Esophagus (tissue), 2 donors: ENCODE data around the gene PLD3. TPM values are rescaled to one million over a fixed set of nuclear protein-coding genes. Genes with fewer than 3 reads are reported as not detected.
"Not testable (repeated sequence)": the region's sequence is repeated elsewhere in the genome, so short reads cannot be mapped to it uniquely, and the experiment has no call there.

Source experiments
- H3K27ac ChIP-seq, 2 donors: one replicate each; pipeline ENCODE4 v1.5.1; 2013; ENCODE audit warnings: low read depth in 2 of 2, mild to moderate bottlenecking in 2 of 2, inconsistent platforms in 1 of 2, low read length in 1 of 2, moderate library complexity in 1 of 2
- H3K27me3 ChIP-seq, 2 donors: one replicate each; pipeline ENCODE4 v1.6.1; 2013; ENCODE audit warnings: low read length in 2 of 2, control low read depth in 1 of 2, mild to moderate bottlenecking in 1 of 2; ENCODE audit not compliant: insufficient read depth in 2 of 2, control insufficient read depth in 1 of 2
- H3K36me3 ChIP-seq, 2 donors: one replicate each; pipeline ENCODE4 v1.6.1; 2013; ENCODE audit warnings: low read length in 1 of 2; ENCODE audit not compliant: control insufficient read depth in 2 of 2, insufficient read depth in 2 of 2
- H3K4me1 ChIP-seq, 2 donors: one replicate each; pipeline ENCODE4 v1.6.1; 2013; ENCODE audit warnings: low read length in 1 of 2; ENCODE audit not compliant: control insufficient read depth in 2 of 2, insufficient read depth in 2 of 2
- H3K4me3 ChIP-seq, 2 donors: one replicate each; pipeline ENCODE4 v1.5.1; 2013; ENCODE audit warnings: low read length in 2 of 2, mild to moderate bottlenecking in 2 of 2, low read depth in 1 of 2, moderate library complexity in 1 of 2
- H3K9me3 ChIP-seq, 2 donors: one replicate each; pipeline ENCODE4 v1.6.1; 2013; ENCODE audit warnings: mild to moderate bottlenecking in 2 of 2, low read depth in 1 of 2, low read length in 1 of 2, moderate library complexity in 1 of 2; ENCODE audit not compliant: control insufficient read depth in 2 of 2, insufficient read depth in 1 of 2
- WGBS, 2 donors: extraction: QIAGEN DNeasy Blood & Tissue Kit; methylation state at CpG; one replicate each; pipeline ENCODE4 v1.1.7; 2013; 5-methylcytosine and 5-hydroxymethylcytosine counted together
- polyA plus RNA-seq, 2 donors: library from polyadenylated mRNA; stranded (reverse); fragments of 200-250 nt; gene quantifications; one replicate each; pipeline ENCODE4 v1.2.3, GENCODE V29; 2013
- donor health status: healthy with polysubstance abuse.
- donor health status: Bipolar disorder and iron deficiency.

The PLD3 gene
- polyA plus RNA-seq, 2 donors: 46.6 to 60.1 TPM

DNA sequence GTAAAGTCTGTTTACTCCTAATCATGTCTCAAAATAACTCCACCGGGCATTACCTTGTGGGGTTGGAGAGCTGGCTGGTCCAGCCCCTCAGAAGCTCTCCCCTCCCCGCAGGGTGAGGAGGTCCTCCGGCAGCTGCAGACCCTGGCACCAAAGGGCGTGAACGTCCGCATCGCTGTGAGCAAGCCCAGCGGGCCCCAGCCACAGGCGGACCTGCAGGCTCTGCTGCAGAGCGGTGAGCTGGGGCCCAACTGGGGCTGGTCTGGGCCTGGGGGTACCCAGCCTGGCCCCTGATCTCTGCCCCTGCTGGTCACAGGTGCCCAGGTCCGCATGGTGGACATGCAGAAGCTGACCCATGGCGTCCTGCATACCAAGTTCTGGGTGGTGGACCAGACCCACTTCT, 21.3 kb downstream of the PLD3 start:
- H3K4me1 ChIP-seq: peaks cover 0 to 4% of the 10 kb centered on the region in 2 donors
- no peaks in the 10 kb centered on the region for H3K9me3 ChIP-seq
- H3K27me3 ChIP-seq: no peaks in the 10 kb centered on the region
- H3K27ac ChIP-seq: no peak overlapping the region
- 91% methylated on average over 12 of the region's 12 CpGs for WGBS, 2 donors
- no peak overlapping the region for H3K4me3 ChIP-seq
- H3K36me3 ChIP-seq: peaks cover 8 to 19% of the 10 kb centered on the region in 2 donors

DNA sequence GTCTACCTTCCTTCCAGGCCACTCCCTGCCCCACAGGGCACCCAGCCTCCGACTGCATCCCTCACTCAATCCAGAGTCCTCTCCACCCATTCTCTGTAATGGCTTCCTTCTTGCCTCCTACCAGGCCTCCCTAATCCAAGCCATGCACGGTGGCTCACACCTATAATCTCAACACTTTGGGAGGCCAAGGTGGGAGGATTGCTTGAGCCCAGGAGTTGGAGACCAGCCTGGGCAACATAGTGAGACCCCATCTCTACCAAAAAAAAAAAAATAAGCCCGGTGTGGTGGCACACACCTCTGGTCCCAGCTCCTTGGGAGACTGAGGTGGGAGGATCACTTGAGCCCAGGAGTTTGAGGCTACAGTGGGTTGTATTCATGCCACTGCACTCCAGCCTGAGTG, 21.8 kb downstream of the PLD3 start:
- not testable (repeated sequence) for H3K27me3 ChIP-seq, H3K27ac ChIP-seq, H3K4me3 ChIP-seq, H3K9me3 ChIP-seq, H3K4me1 ChIP-seq
- 87 to 94% methylated on average over 3 of the region's 3 CpGs for WGBS, 2 donors
- H3K36me3 ChIP-seq: peaks cover 8 to 19% of the 10 kb centered on the region in 2 donors

DNA sequence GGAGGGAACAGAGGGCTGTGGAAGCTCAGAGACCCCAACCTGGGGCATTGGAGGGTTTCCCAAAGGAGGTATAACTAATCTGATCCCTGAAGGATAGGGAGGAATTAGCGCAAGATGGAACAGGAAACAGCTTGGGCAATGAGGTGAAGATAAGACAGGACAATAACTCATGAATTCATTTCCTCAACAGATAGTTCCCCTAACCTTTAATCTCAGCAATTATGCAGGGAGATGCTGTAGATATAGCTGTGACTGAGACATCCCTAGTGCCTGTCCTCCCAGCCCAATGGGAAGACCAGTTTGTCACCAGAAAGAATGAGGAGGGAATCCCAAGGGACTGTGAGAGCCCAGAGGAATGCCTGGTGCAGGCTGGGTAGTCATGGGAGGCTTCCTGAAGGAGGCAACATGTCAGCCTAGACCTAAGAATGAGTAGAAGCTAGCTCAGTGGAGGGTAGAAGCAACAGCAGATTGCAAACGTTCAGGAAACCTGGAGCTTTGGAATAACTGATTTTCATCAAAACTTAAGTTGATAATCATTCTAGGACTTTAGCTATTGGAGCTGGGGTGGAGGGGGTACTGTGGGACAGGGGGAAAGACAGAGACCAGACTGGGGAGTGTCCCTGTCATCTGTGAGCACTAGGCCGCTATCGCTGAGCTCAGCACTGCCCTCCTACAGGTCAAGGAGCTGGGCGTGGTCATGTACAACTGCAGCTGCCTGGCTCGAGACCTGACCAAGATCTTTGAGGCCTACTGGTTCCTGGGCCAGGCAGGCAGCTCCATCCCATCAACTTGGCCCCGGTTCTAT, 22.7 kb downstream of the PLD3 start:
- Histone ChIP-seq H3K4me3 (no peak overlapping the region), H3K9me3 (no peaks in the 10 kb centered on the region), H3K27ac (no peak overlapping the region), H3K4me1 (no peaks in the 10 kb centered on the region), H3K36me3 (peaks cover 8 to 19% of the 10 kb centered on the region in 2 donors), H3K27me3 (no peaks in the 10 kb centered on the region)
- WGBS, 2 donors: 90 to 91% methylated on average over 7 of the region's 7 CpGs

DNA sequence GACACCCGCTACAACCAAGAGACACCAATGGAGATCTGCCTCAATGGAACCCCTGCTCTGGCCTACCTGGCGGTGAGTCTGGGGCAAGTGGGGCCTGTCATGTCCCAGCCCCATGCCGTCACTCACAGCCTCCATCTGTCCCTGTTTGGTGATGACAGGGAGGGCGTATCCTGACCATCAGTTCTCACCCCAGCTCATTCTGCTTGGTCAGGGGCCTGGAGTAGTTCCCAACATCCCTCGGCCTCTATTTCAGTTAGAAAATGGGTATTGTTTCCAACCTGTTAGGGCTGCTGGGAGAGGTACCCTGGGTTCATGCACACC, 23.3 kb downstream of the PLD3 start:
- no peaks in the 10 kb centered on the region for H3K4me1 ChIP-seq
- no peaks in the 10 kb centered on the region for H3K9me3 ChIP-seq
- peaks cover 6 to 19% of the 10 kb centered on the region in 2 donors for H3K36me3 ChIP-seq

DNA sequence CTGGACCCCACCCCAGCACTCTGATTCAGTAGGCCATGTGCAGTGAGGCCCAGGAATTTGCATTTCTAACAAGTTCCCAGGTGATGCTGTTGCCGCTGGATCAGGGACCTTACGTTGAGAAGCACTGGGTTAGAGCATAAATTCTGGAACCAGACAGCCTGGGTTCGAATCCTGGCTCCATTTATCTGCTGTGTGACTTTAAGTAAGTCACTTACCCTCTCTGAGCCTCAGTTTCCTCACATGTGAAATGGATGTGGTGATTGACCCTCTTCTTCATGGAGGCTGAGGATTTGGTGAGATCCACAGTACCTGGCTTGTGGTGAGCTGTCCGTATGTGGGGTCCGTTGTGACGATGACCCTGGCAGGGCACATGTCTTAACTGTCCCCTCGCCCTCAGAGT, 25.6 kb downstream of the PLD3 start:
- Histone ChIP-seq H3K4me3 (no peak overlapping the region), H3K27ac (no peak overlapping the region), H3K27me3 (no peaks in the 10 kb centered on the region), H3K9me3 (no peaks in the 10 kb centered on the region), H3K36me3 (peaks cover 7 to 30% of the 10 kb centered on the region in 2 donors), H3K4me1 (no peaks in the 10 kb centered on the region)
- 95% methylated on average over 7 of the region's 7 CpGs for WGBS, 2 donors

More for the DNA sequence above, 23.3 kb downstream of the PLD3 start:
- no peaks in the 10 kb centered on the region for H3K27me3 ChIP-seq
- H3K4me3 ChIP-seq: no peak overlapping the region
- H3K27ac ChIP-seq: no peak overlapping the region
- 95 to 96% methylated on average over 5 of the region's 5 CpGs for WGBS, 2 donors

DNA sequence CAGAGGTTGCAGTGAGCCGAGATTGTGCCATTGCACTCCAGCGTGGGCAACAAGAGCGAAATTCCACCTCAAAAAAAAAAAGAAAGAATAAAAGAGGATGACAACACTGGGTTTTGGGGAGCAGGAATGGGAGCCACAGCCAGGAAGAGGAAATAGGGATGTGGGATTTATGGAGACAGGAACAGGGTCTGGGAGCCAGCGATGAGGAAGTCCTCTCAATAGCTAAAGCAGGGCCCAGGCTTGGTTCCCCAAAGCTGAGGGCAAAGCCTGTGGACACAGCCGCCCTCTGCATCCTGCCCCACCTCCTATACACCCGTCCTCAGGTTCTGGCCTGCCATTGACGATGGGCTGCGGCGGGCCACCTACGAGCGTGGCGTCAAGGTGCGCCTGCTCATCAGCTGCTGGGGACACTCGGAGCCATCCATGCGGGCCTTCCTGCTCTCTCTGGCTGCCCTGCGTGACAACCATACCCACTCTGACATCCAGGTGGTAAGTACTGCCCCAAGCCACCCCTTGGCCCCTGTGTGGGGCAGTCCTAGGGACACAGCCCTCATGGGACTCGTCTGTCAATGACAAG, 27.9 kb downstream of the PLD3 start:
- H3K4me3 ChIP-seq: no peak overlapping the region
- 93 to 94% methylated on average over 17 of the region's 17 CpGs for WGBS, 2 donors
- no peaks in the 10 kb centered on the region for H3K9me3 ChIP-seq
- H3K4me1 ChIP-seq: no peaks in the 10 kb centered on the region
- H3K36me3 ChIP-seq: peaks cover 7 to 35% of the 10 kb centered on the region in 2 donors
- no peaks in the 10 kb centered on the region for H3K27me3 ChIP-seq
- no peak overlapping the region for H3K27ac ChIP-seq

DNA sequence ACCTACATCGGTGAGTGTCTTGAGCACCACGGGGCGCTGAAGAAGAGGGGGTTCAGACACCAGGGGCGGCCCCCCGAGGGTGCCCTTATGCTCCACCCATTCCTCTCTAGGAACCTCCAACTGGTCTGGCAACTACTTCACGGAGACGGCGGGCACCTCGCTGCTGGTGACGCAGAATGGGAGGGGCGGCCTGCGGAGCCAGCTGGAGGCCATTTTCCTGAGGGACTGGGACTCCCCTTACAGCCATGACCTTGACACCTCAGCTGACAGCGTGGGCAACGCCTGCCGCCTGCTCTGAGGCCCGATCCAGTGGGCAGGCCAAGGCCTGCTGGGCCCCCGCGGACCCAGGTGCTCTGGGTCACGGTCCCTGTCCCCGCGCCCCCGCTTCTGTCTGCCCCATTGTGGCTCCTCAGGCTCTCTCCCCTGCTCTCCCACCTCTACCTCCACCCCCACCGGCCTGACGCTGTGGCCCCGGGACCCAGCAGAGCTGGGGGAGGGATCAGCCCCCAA, 29.4 kb downstream of the PLD3 start:
- Histone ChIP-seq H3K36me3 (peaks cover 7 to 30% of the 10 kb centered on the region in 2 donors), H3K4me3 (no peak overlapping the region), H3K4me1 (no peaks in the 10 kb centered on the region), H3K27ac (no peak overlapping the region), H3K9me3 (no peaks in the 10 kb centered on the region), H3K27me3 (no peaks in the 10 kb centered on the region)
- 87 to 89% methylated on average over 24 to 25 of the region's 25 CpGs for WGBS, 2 donors

DNA sequence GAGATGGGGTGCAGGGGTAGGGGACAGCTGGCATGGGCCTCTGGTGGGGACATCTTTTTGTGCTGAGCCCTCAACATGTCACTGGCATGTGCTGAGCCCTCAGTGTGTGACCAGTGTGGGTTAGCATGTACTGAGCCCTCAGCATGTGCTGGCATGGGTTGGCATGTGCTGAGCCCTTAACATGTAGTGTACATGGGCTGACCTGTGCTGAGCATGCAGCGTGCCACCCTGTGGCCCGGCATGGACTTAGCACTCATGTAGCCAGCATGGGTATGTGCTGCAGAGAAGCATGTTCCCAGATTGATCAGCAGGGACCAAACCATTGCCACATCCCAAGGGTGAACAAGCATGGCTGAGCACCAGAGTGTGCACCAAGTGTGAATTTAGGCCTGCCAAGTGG, 30.0 kb downstream of the PLD3 start:
- Histone ChIP-seq H3K36me3 (peaks cover 7 to 30% of the 10 kb centered on the region in 2 donors), H3K9me3 (no peaks in the 10 kb centered on the region), H3K27me3 (no peaks in the 10 kb centered on the region), H3K4me1 (no peaks in the 10 kb centered on the region), H3K4me3 (no peak overlapping the region), H3K27ac (no peak overlapping the region)
- WGBS, 2 donors: 74 to 78% methylated on average over 2 of the region's 2 CpGs

DNA sequence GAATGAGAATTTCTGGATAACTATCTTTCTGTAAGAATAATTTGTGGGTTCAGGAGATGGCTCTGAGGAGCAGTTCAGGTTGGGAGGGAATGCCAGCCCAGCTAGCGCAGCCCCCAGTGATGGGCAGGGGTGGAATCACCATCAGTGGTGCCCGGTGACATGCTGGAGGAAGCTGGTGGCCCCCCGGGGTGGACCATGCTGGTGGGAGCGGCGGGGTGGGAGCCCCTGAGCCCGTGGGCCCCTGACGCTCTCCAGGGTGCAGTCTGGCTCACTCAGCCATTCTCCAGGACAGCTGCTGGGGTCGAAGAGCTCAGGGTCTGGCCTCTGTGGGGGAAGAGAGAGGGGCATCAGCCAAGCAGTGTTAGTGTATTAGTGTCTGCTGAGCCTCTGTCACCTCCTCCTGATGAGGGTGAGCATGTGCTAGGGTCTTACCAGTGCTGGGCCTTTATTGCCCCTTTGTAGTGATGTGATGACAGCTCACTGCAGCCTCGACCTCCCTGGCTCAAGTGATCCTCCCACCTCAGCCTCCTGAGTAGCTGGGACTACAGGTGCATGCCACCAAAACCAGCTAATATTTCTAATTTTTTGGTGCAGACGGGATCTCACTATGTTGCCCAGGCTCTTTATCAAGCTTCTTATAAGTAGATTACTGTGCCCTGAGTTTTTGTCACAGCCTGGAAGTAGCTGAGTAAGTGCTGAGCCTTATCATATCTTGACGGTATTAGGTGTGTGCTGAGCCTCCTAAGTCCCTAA, 31.1 kb downstream of the PLD3 start:
- H3K27ac ChIP-seq: no peak overlapping the region
- 87% methylated on average over 11 of the region's 11 CpGs for WGBS, 2 donors
- no peaks in the 10 kb centered on the region for H3K4me1 ChIP-seq
- H3K4me3 ChIP-seq: no peak overlapping the region
- H3K27me3 ChIP-seq: no peaks in the 10 kb centered on the region
- peaks cover 7 to 24% of the 10 kb centered on the region in 2 donors for H3K36me3 ChIP-seq
- no peaks in the 10 kb centered on the region for H3K9me3 ChIP-seq
